IMR-90 (cell line): ENCODE measurements around the gene NAP1L1. TPM values are rescaled to one million over a fixed set of nuclear protein-coding genes. Genes with fewer than 3 reads are reported as not detected.

ENCODE experiments used
- ATAC-seq: fragments of 200-7000 bp; cut with Tn5 transposase; 2 replicates; pipeline ENCODE4 v1.9.1; 2020; ENCODE audit warnings: low read depth, mild to moderate bottlenecking, moderate library complexity
- BruUV-seq: library from RNA; stranded (reverse); fragments of 400-500 nt; replicated peaks from 2 replicates; lab custom pipeline; 2021; lab: Mats Ljungman, UMichigan
- CTCF ChIA-PET: fragments of 300-600 bp; formaldehyde crosslinking; extraction: SDS; loops from one replicate; lab custom pipeline; 2021; ENCODE audit warnings: antibody characterized with exemption; lab: Yijun Ruan, JAX
- POLR2A ChIA-PET: fragments of 300-600 bp; sonication (Branson Sonifier 250); formaldehyde crosslinking; loops from one replicate; lab custom pipeline; 2022; ENCODE audit warnings: antibody characterized with exemption; ENCODE audit not compliant: unreplicated experiment; lab: Charles Lee
- DNase-seq: peaks from one replicate; pipeline ENCODE4 v3.0.0; 2013
- H2AFZ ChIP-seq: replicated peaks from 2 replicates; pipeline ENCODE3; 2013; ENCODE audit warnings: low read length, mild to moderate bottlenecking; ENCODE audit not compliant: poor library complexity
- H2AK5ac ChIP-seq: 2 replicates; pipeline ENCODE4 v1.6.1; 2013; ENCODE audit warnings: low read depth, low read length, inconsistent platforms
- H2AK9ac ChIP-seq: replicated peaks from 2 replicates; pipeline ENCODE3; 2013; ENCODE audit warnings: mild to moderate bottlenecking, low read depth, low read length, moderate library complexity; ENCODE audit not compliant: poor library complexity
- H2BK120ac ChIP-seq: 2 replicates; pipeline ENCODE4 v1.6.1; 2013; ENCODE audit warnings: low read depth, low read length, inconsistent platforms
- H2BK15ac ChIP-seq: 3 replicates; pipeline ENCODE4 v1.6.1; 2013; ENCODE audit warnings: low read depth, low read length, inconsistent platforms
- H2BK20ac ChIP-seq: 2 replicates; pipeline ENCODE4 v1.6.1; 2013; ENCODE audit warnings: low read depth, mild to moderate bottlenecking, inconsistent platforms, low read length, moderate library complexity
- H2BK5ac ChIP-seq: 2 replicates; pipeline ENCODE4 v1.6.1; 2013; ENCODE audit warnings: mild to moderate bottlenecking, low read depth, low read length, inconsistent platforms; ENCODE audit not compliant: poor library complexity, severe bottlenecking
- H3K14ac ChIP-seq: replicated peaks from 2 replicates; pipeline ENCODE4 v1.6.1; 2013; ENCODE audit warnings: low read depth, low read length, inconsistent platforms
- H3K18ac ChIP-seq: 2 replicates; pipeline ENCODE4 v1.6.1; 2013; ENCODE audit warnings: low read depth, low read length, control low read depth
- H3K23ac ChIP-seq: 2 replicates; pipeline ENCODE4 v1.6.1; 2013; ENCODE audit warnings: low read depth, low read length, inconsistent platforms
- H3K27ac ChIP-seq: 2 replicates; pipeline ENCODE4 v1.5.1; 2013; ENCODE audit warnings: mild to moderate bottlenecking, control low read depth, low read length; ENCODE audit not compliant: insufficient read depth
- H3K27me3 ChIP-seq: 2 replicates; pipeline ENCODE4 v1.6.1; 2013; ENCODE audit warnings: low read length; ENCODE audit not compliant: control insufficient read depth, insufficient read depth
- H3K36me3 ChIP-seq: 2 replicates; pipeline ENCODE4 v1.6.1; 2013; ENCODE audit warnings: low read length, mixed read lengths; ENCODE audit not compliant: control insufficient read depth, insufficient read depth
- H3K4ac ChIP-seq: 2 replicates; pipeline ENCODE4 v1.6.1; 2013; ENCODE audit warnings: low read depth, low read length, inconsistent platforms
- H3K4me1 ChIP-seq: 2 replicates; pipeline ENCODE4 v1.6.1; 2013; ENCODE audit warnings: low read length, mixed read lengths; ENCODE audit not compliant: control insufficient read depth, insufficient read depth
- H3K4me2 ChIP-seq: 2 replicates; pipeline ENCODE4 v1.6.1; 2013; ENCODE audit warnings: low read depth, mild to moderate bottlenecking, control low read depth, low read length, moderate library complexity
- H3K4me3 ChIP-seq: 2 replicates; pipeline ENCODE4 v1.5.1; 2013; ENCODE audit warnings: low read depth, mild to moderate bottlenecking, control low read depth, low read length, moderate library complexity; ENCODE audit not compliant: insufficient read depth
- H3K56ac ChIP-seq: 2 replicates; pipeline ENCODE4 v1.6.1; 2013; ENCODE audit warnings: low read length, inconsistent platforms; ENCODE audit not compliant: insufficient read depth; ENCODE audit errors: extremely low read depth
- H3K79me1 ChIP-seq, 2 experiments: 2 replicates each; pipeline ENCODE4 v1.6.1; 2013; ENCODE audit warnings: low read length in 2 of 2, inconsistent platforms in 1 of 2, low read depth in 1 of 2
- H3K9ac ChIP-seq: 2 replicates; pipeline ENCODE4 v1.6.1; 2013; ENCODE audit warnings: low read depth, low read length, control low read depth
- H3K9me1 ChIP-seq: 2 replicates; pipeline ENCODE4 v1.6.1; 2013; ENCODE audit warnings: low read length, inconsistent platforms; ENCODE audit not compliant: insufficient read depth
- H3K9me3 ChIP-seq: 2 replicates; pipeline ENCODE4 v1.6.1; 2013; ENCODE audit warnings: low read length; ENCODE audit not compliant: control insufficient read depth, insufficient read depth
- H4K20me1 ChIP-seq: 2 replicates; pipeline ENCODE4 v1.6.1; 2013; ENCODE audit warnings: low read length, inconsistent platforms; ENCODE audit not compliant: insufficient read depth
- H4K5ac ChIP-seq: 2 replicates; pipeline ENCODE4 v1.6.1; 2013; ENCODE audit warnings: mild to moderate bottlenecking, low read depth, low read length, control low read depth
- H4K8ac ChIP-seq, 2 experiments: 2 replicates each; pipeline ENCODE4 v1.6.1; 2013; ENCODE audit warnings: low read depth in 2 of 2, low read length in 2 of 2, control low read depth in 1 of 2, inconsistent platforms in 1 of 2
- H4K91ac ChIP-seq: 2 replicates; pipeline ENCODE4 v1.6.1; 2013; ENCODE audit warnings: low read depth, low read length, inconsistent platforms; ENCODE audit not compliant: insufficient read depth
- MAZ ChIP-seq: IDR thresholded peaks from 2 replicates; pipeline ENCODE4 v1.6.1; 2012; ENCODE audit warnings: low read depth, mild to moderate bottlenecking, low read length, improper control_type of control experiment, moderate library complexity, borderline replicate concordance
- MXI1 ChIP-seq: IDR thresholded peaks from 2 replicates; pipeline ENCODE4 v1.6.1; 2012; ENCODE audit warnings: low read depth, mild to moderate bottlenecking, low read length, moderate library complexity, borderline replicate concordance
- RAD21 ChIP-seq: IDR thresholded peaks from 2 replicates; pipeline ENCODE4 v1.6.1; 2012; ENCODE audit warnings: low read length, improper control_type of control experiment
- WGBS, 2 experiments: methylation state at CpG; one replicate each; pipeline versions ENCODE4 v1.1.5 to v1.1.7; 2013; ENCODE audit warnings: missing lambda C conversion rate in 2 of 2; ENCODE audit not compliant: insufficient read length in 1 of 2; ENCODE audit errors: extremely low coverage in 2 of 2; 5-methylcytosine and 5-hydroxymethylcytosine counted together
- dilution Hi-C: fragments of 300-500 bp; cut with HindIII; formaldehyde crosslinking; loops from one replicate; pipeline ENCODE4 v1.14.3; 2018; ENCODE audit warnings: low sequenced_read_pairs; ENCODE audit not compliant: unreplicated experiment
- in situ Hi-C: fragments of 300-500 bp; cut with MboI; formaldehyde crosslinking; loops from 3 replicates; pipeline ENCODE4 v1.14.3; 2019; ENCODE audit warnings: low sequenced_read_pairs, inconsistent platforms, mixed read lengths
- intact Hi-C: fragments of 100-400 bp; cut with micrococcal nuclease; formaldehyde crosslinking; loops from 2 replicates; pipeline ENCODE4 v1.10.0; 2022
- polyA plus RNA-seq, 3 experiments: library from polyadenylated mRNA; depleted of rRNA; stranded (reverse); fragments of >200 nt; gene quantifications; 2 replicates each; pipeline ENCODE4 v1.2.3, GENCODE V29; 2012; ENCODE audit warnings: low replicate concordance in 1 of 3
- total RNA-seq: library from RNA; depleted of rRNA; stranded (reverse); fragments of >200 nt; gene quantifications from 2 replicates; pipeline ENCODE4 v1.2.3, GENCODE V29; 2012

NAP1L1 gene
- total and polyA plus RNA-seq, 2 of the 4 experiments (the other 2 are of a cell fraction): 86.4 to 200 TPM

DNA sequence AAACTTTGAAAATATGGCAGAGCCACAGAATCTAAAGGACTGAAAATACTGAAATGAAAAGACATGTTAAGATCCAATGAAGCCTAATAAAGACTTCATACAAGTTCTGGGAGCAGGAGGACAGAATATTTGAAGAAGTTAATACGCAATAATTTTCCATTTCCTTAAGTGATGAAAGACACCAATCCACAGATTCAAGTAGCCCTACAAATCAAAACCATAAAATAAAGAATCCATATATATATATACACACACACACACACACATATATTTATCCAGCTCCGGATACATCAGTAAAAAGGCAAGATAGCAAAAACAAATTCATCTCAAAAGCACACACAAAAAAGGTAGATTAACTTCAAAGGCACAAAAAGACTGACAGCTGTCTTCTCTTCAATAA lies 5.7 kb downstream of the NAP1L1 start:
- H3K4ac ChIP-seq: no peak overlapping the region
- H4K8ac ChIP-seq: no peak overlapping the region
- in situ Hi-C loops: loop anchor here (10.0 kb wide), 1 partner anchor 266 kb away; the partner anchor contains the start of gene BBS10
- H3K27ac ChIP-seq: no peak overlapping the region
- no peak overlapping the region for H2BK120ac ChIP-seq
- H4K91ac ChIP-seq: no peak overlapping the region
- 100% methylated on average over 1 of the region's 2 CpGs; no CpG with 5 or more reads in 1 of the 2 experiments for WGBS, 2 experiments
- dilution Hi-C loops: no loop called here
- no peak overlapping the region for H2AK5ac ChIP-seq
- peaks cover 15% of the 10 kb centered on the region for H3K9me1 ChIP-seq
- H3K27me3 ChIP-seq: no peaks in the 10 kb centered on the region
- no peak overlapping the region for H3K23ac ChIP-seq
- peaks cover 4% of the 10 kb centered on the region for H3K36me3 ChIP-seq
- H2BK20ac ChIP-seq: no peak overlapping the region
- H4K20me1 ChIP-seq: peaks cover 90% of the 10 kb centered on the region
- peaks cover 0 to 35% of the 10 kb centered on the region in 2 experiments; a peak in 2 of 4 replicates for H3K79me1 ChIP-seq
- no peak overlapping the region for H2BK15ac ChIP-seq
- BruUV-seq: no TSS peak
- no peak overlapping the region for H2AK9ac ChIP-seq
- ChIA-PET POLR2A (no interaction called here), CTCF (no interaction called here)
- no peak overlapping the region for H3K18ac ChIP-seq
- H4K5ac ChIP-seq: no peak overlapping the region
- no peak overlapping the region for H3K9ac ChIP-seq
- no peak overlapping the region for H2BK5ac ChIP-seq
- ATAC-seq (no peak), DNase-seq (no peak)
- H3K4me2 ChIP-seq: no peak overlapping the region
- H3K4me3 ChIP-seq: no peak overlapping the region
- no peak overlapping the region for H3K56ac ChIP-seq
- H3K14ac ChIP-seq: no peak overlapping the region
- H3K9me3 ChIP-seq: 0 out of 2 replicates have a peak, but pooled peaks cover 2% of the 10 kb centered on the region
- intact Hi-C loops: no loop called here
- peaks cover 5% of the 10 kb centered on the region for H3K4me1 ChIP-seq
- TF ChIP-seq RAD21: no peak
- TF ChIP-seq MXI1: no peak
- no peak for TF ChIP-seq MAZ
- no peak overlapping the region for H2AFZ ChIP-seq
